Activated T-cell treated with anti-CD3 and anti-CD28 coated beads, Interleukin-2, amount 50 U/mL, for 72 hours (primary cell): Measurements from ENCODE around the gene SLC16A12. TPM values are rescaled to one million over a fixed set of nuclear protein-coding genes. Genes with fewer than 3 reads are reported as not detected.

Source experiments
- ATAC-seq, 2 donors: fragments of 150-1000 bp; cut with Tn5 transposase; replicated peaks in 1 of 2; 2 replicates each; pipeline ENCODE4 v1.10.0; 2021; ENCODE audit warnings: moderate library complexity in 2 of 2, mild to moderate bottlenecking in 1 of 2
- DNase-seq, 2 donors: peaks; one replicate each; pipeline ENCODE4 v3.0.0; 2021 to 2022; ENCODE audit warnings: mixed read lengths in 1 of 2
- H3K27ac Mint-ChIP-seq: one replicate; pipeline ENCODE4 v1.8.0; 2022; ENCODE audit warnings: mild to moderate bottlenecking, moderate library complexity, mixed read lengths
- H3K27me3 Mint-ChIP-seq: one replicate; pipeline ENCODE4 v1.8.0; 2022; ENCODE audit warnings: low read depth, mixed read lengths
- H3K36me3 Mint-ChIP-seq, 2 donors: one replicate each; pipeline ENCODE4 v1.8.0; 2022; ENCODE audit warnings: mixed read lengths in 2 of 2, mild to moderate bottlenecking in 1 of 2; ENCODE audit not compliant: insufficient read depth in 2 of 2
- H3K4me1 Mint-ChIP-seq: one replicate; pipeline ENCODE4 v1.8.0; 2022; ENCODE audit warnings: low read depth, mixed read lengths
- H3K4me3 Mint-ChIP-seq, 2 donors: one replicate each; pipeline ENCODE4 v1.8.0; 2022; ENCODE audit warnings: mild to moderate bottlenecking in 2 of 2, mixed read lengths in 2 of 2, moderate library complexity in 2 of 2
- H3K9me3 Mint-ChIP-seq, 2 donors: one replicate each; pipeline ENCODE4 v1.8.0; 2022; ENCODE audit warnings: mixed read lengths in 2 of 2
- total RNA-seq, 2 donors: library from RNA; stranded (reverse); gene quantifications; one replicate each; pipeline ENCODE4 v1.2.3, GENCODE V29; 2022

The SLC16A12 gene
- total RNA-seq, 2 donors from 2014 or later = not detected

DNA sequence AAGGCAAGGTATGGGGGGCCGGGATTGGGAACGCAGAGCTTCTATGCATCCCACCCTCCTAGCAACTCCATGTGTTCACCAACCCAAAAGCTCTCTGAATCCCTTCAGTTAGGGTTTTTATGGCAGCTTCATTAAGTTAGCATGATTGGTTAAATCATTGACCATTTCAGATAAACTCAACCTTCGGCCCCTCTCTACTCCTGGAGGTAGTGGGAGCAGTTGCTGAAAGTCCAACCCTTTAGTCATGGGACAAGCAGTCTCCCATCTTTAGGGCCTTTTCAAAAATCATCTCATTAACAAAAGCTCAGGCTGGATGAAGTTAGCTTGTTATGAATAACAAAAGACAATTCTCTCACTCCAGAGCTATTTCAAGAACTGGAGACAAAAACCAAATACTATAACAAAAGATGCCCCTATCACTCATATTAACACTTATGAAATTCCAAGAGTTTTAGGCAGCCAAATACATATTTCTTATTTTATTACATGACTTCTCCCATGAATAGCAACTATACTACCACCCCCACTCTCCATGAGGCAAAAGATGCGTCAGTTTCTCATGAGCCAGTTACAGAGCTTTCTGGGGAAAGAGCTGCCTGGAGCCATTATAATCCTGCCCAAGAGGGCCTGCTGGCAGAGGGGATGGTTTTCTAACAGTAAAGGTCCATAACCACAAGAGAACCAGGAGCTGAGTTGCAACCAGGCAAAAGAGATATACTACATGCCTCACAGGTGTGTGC lies 44.6 kb downstream of the SLC16A12 start:
- ATAC-seq = no peak
- Mint-ChIP-seq H3K9me3 (no peaks in the 10 kb centered on the region), H3K4me3 (no peak overlapping the region), H3K27me3 (no peaks in the 10 kb centered on the region), H3K36me3 (no peaks in the 10 kb centered on the region), H3K27ac (no peak overlapping the region), H3K4me1 (no peaks in the 10 kb centered on the region)
- DNase-seq = no peak

- no peak overlapping the region for H3K4me3 Mint-ChIP-seq
- no peaks in the 10 kb centered on the region for H3K4me1 Mint-ChIP-seq
- H3K27ac Mint-ChIP-seq = no peak overlapping the region
- no peaks in the 10 kb centered on the region for H3K9me3 Mint-ChIP-seq
- H3K36me3 Mint-ChIP-seq = no peaks in the 10 kb centered on the region
- no peak for ATAC-seq
- no peak for DNase-seq
- H3K27me3 Mint-ChIP-seq = peaks cover 35% of the 10 kb centered on the region
These were observed 53.1 kb downstream of the SLC16A12 start for GRCh38 chr10:89482256-89482655.

GRCh38 chr10:89481662-89482061 lies 53.7 kb downstream of the SLC16A12 start:
- no peak for DNase-seq
- Mint-ChIP-seq H3K27me3 (peaks cover 35% of the 10 kb centered on the region), H3K36me3 (no peaks in the 10 kb centered on the region), H3K4me3 (no peak overlapping the region), H3K4me1 (no peaks in the 10 kb centered on the region), H3K9me3 (no peaks in the 10 kb centered on the region), H3K27ac (no peak overlapping the region)
- no peak for ATAC-seq

DNA sequence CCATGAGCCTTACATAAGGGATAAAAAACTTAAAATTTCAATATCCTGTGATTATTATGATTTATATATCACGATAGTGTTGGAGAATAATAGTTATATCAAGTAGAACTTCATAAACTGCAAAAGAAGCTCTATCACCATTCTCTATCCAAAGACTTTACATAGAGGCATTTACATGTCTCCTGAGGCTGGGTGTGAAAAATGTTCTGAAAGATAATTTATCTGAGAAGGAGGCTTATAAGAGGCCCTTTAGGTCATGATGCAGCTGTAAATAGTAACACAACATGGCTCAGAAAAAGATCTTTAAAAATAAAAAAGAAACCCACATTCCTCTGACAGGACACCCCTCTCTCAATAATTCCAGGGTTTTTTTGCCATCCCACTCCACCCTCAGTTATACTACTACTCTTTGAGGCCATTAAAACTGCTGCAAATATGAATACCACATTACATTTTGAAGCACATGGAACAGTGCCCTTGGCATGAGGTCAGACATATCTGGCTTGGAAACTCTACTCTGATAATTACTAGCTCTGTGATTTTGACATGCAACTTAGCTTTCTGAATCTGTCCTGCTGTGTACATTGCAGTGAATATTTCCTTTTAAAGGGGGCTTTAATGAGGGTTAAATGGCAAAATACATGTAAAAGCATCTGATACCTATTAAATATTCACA lies 55.5 kb downstream of the SLC16A12 start:
- no peak for ATAC-seq
- H3K27me3 Mint-ChIP-seq = peaks cover 27% of the 10 kb centered on the region

GRCh38 chr10:89478739-89479654 lies 56.4 kb downstream of the SLC16A12 start:
- DNase-seq = no peak

More for the DNA sequence above, 55.5 kb downstream of the SLC16A12 start:
- no peaks in the 10 kb centered on the region for H3K36me3 Mint-ChIP-seq
- H3K4me1 Mint-ChIP-seq = no peaks in the 10 kb centered on the region
- DNase-seq = no peak
- no peak overlapping the region for H3K27ac Mint-ChIP-seq
- no peaks in the 10 kb centered on the region for H3K9me3 Mint-ChIP-seq
- H3K4me3 Mint-ChIP-seq = no peak overlapping the region

GRCh38 chr10:89478085-89478738 lies 57.2 kb downstream of the SLC16A12 start:
- Mint-ChIP-seq H3K4me1 (no peaks in the 10 kb centered on the region), H3K36me3 (no peaks in the 10 kb centered on the region), H3K27me3 (peaks cover 24% of the 10 kb centered on the region), H3K4me3 (no peak overlapping the region), H3K27ac (no peak overlapping the region), H3K9me3 (no peaks in the 10 kb centered on the region)
- no peak for ATAC-seq
- DNase-seq = no peak

More at GRCh38 chr10:89478739-89479654, 56.4 kb downstream of the SLC16A12 start:
- Mint-ChIP-seq H3K27me3 (peaks cover 24% of the 10 kb centered on the region), H3K27ac (no peak overlapping the region), H3K4me3 (no peak overlapping the region), H3K36me3 (no peaks in the 10 kb centered on the region), H3K9me3 (no peaks in the 10 kb centered on the region), H3K4me1 (no peaks in the 10 kb centered on the region)
- ATAC-seq = no peak

DNA sequence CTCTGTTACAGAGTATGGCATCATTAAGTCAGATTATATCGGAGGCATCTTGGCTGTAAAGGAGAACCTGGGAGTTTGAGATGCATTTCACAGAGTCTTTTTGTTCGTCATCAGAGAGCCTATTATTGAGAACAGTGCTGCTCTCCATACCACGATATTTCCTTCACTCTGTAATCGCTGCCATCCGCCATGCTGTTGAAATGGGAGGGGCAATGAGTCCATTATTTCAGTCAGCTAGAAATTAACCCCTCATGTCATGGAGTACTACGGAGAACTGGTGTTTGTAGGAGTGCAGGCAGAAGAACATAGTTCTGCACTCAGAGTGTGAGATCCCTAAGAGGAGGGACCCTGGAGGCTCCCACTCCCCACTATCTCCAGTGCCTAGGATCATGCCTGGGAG lies 59.2 kb downstream of the SLC16A12 start:
- Mint-ChIP-seq H3K9me3 (no peaks in the 10 kb centered on the region), H3K27me3 (peaks cover 20% of the 10 kb centered on the region), H3K36me3 (no peaks in the 10 kb centered on the region), H3K27ac (no peak overlapping the region), H3K4me3 (no peak overlapping the region), H3K4me1 (no peaks in the 10 kb centered on the region)
- no peak for DNase-seq
- ATAC-seq = no peak

DNA sequence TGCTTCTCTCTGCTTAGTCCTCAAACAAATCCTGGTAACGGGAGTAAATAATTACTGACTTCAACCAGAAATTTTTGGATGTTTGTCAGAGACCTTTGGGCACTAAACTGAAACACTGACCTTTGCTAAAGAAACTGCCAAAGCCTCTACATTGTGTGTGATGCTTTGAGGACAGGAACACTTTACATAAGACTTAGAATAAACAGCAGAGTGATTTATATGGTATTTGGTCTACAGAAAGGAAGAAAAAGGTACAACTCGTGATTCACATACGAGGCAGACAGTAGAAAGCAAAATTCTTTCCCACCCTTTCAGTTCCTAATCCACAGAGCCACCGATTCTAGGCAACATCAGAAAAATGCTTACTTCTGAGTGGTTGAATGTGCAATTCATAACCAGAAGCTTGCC lies 59.8 kb downstream of the SLC16A12 start:
- H3K27me3 Mint-ChIP-seq = peaks cover 15% of the 10 kb centered on the region

GRCh38 chr10:89475125-89475524 lies 60.3 kb downstream of the SLC16A12 start:
- Mint-ChIP-seq H3K4me3 (no peak overlapping the region), H3K4me1 (no peaks in the 10 kb centered on the region), H3K36me3 (no peaks in the 10 kb centered on the region), H3K27ac (no peak overlapping the region), H3K9me3 (no peaks in the 10 kb centered on the region), H3K27me3 (peaks cover 10% of the 10 kb centered on the region)
- no peak for ATAC-seq
- DNase-seq = no peak

More for the DNA sequence above, 59.8 kb downstream of the SLC16A12 start:
- ATAC-seq (no peak), DNase-seq (no peak)
- Mint-ChIP-seq H3K4me3 (no peak overlapping the region), H3K4me1 (no peaks in the 10 kb centered on the region), H3K9me3 (no peaks in the 10 kb centered on the region), H3K36me3 (no peaks in the 10 kb centered on the region), H3K27ac (no peak overlapping the region)

- no peak for DNase-seq
- no peaks in the 10 kb centered on the region for H3K4me1 Mint-ChIP-seq
- no peak overlapping the region for H3K4me3 Mint-ChIP-seq
- H3K9me3 Mint-ChIP-seq = no peaks in the 10 kb centered on the region
- H3K27ac Mint-ChIP-seq = no peak overlapping the region
- H3K36me3 Mint-ChIP-seq = no peaks in the 10 kb centered on the region
- no peak for ATAC-seq
- H3K27me3 Mint-ChIP-seq = peaks cover 6% of the 10 kb centered on the region
These were observed 60.9 kb downstream of the SLC16A12 start for GRCh38 chr10:89474452-89474851.

GRCh38 chr10:89471110-89471809 lies 64.1 kb downstream of the SLC16A12 start:
- no peak for ATAC-seq

GRCh38 chr10:89470628-89471027 lies 64.8 kb downstream of the SLC16A12 start:
- ATAC-seq = no peak
- H3K36me3 Mint-ChIP-seq = no peaks in the 10 kb centered on the region
- H3K4me1 Mint-ChIP-seq = no peaks in the 10 kb centered on the region
- no peak overlapping the region for H3K27ac Mint-ChIP-seq
- H3K27me3 Mint-ChIP-seq = peaks cover 7% of the 10 kb centered on the region
- DNase-seq = no peak
- H3K4me3 Mint-ChIP-seq = no peak overlapping the region
- H3K9me3 Mint-ChIP-seq = no peaks in the 10 kb centered on the region

More at GRCh38 chr10:89471110-89471809, 64.1 kb downstream of the SLC16A12 start:
- Mint-ChIP-seq H3K27ac (no peak overlapping the region), H3K4me1 (no peaks in the 10 kb centered on the region), H3K27me3 (peaks cover 7% of the 10 kb centered on the region), H3K9me3 (no peaks in the 10 kb centered on the region), H3K36me3 (no peaks in the 10 kb centered on the region), H3K4me3 (no peak overlapping the region)
- DNase-seq = no peak
